ENCODE results near the gene GDPD2. TPM values are rescaled to one million over a fixed set of nuclear protein-coding genes. Genes with fewer than 3 reads are reported as not detected.

GDPD2 gene
- total RNA-seq, 4 donors from 2014 or later: not detected

- TF ChIP-seq CTCF (IDR thresholded peaks at IDR 0.05): no peak
- DNase-seq (ENCODE audit: low spot score) (no peak), ATAC-seq (ENCODE audit: low FRiP score) (no peak)
Observed at GRCh38 chrX:70476166-70476933, 53.2 kb downstream of the GDPD2 start.

GRCh38 chrX:70476934-70477733, 54.0 kb downstream of the GDPD2 start:
- no peak for TF ChIP-seq CTCF (IDR thresholded peaks at IDR 0.05)
- DNase-seq (ENCODE audit: low spot score) (no peak), ATAC-seq (ENCODE audit: low FRiP score) (peak; percentile 65)

GRCh38 chrX:70477734-70478075, 54.6 kb downstream of the GDPD2 start:
- DNase-seq (ENCODE audit: low spot score) (no peak), ATAC-seq (ENCODE audit: low FRiP score) (no peak)
- TF ChIP-seq CTCF (IDR thresholded peaks at IDR 0.05): no peak

GRCh38 chrX:70478526-70479245, 55.6 kb downstream of the GDPD2 start:
- no peak for ATAC-seq (ENCODE audit: low FRiP score)
- TF ChIP-seq CTCF (IDR thresholded peaks at IDR 0.05): no peak
- DNase-seq (ENCODE audit: low spot score): no peak

GRCh38 chrX:70479247-70479921, 56.3 kb downstream of the GDPD2 start:
- DNase-seq (ENCODE audit: low spot score) (no peak), ATAC-seq (ENCODE audit: low FRiP score) (peak; percentile 64)
- no peak for TF ChIP-seq CTCF (IDR thresholded peaks at IDR 0.05)

- TF ChIP-seq CTCF (IDR thresholded peaks at IDR 0.05): no peak
- DNase-seq (ENCODE audit: low spot score) (no peak), ATAC-seq (ENCODE audit: low FRiP score) (no peak)
Observed at GRCh38 chrX:70479922-70480659, 57.0 kb downstream of the GDPD2 start.
